Globus pallidus (tissue), 1 donor: ENCODE measurements around the gene RAET1L.
"Not testable (repeated sequence)": the region's sequence is repeated elsewhere in the genome, so short reads cannot be mapped to it uniquely, and the experiment has no call there.

ENCODE experiments used
- DNase-seq: peaks from one replicate; pipeline ENCODE4 v3.0.0-alpha.2; 2015; ENCODE audit warnings: low spot score

RAET1L gene

DNA sequence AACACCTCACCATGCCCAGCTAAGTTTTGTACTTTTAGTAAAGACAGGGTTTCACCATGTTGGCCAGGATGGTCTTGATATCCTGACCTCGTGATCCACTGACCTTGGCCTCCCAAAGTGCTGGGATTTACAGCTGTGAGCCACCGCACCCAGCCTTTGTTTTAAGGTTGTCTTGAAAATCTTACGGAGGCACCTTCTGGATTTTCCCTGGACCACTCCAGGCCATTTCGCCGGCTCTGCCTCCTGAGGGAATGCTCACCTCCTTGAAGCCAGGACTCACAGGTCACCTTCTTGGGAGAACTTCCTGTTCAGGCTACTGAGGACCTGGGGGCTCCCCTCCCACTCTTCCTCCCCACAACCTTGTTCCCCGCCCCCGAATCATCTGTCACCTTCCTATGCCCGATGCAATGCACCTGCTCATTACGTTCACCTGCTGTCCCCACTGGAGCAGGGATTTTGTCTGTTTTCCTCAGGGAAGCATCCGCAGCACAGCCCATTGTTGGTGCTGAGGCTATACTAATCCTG, 19.4 kb upstream of the RAET1L start:
- no peak for DNase-seq

DNA sequence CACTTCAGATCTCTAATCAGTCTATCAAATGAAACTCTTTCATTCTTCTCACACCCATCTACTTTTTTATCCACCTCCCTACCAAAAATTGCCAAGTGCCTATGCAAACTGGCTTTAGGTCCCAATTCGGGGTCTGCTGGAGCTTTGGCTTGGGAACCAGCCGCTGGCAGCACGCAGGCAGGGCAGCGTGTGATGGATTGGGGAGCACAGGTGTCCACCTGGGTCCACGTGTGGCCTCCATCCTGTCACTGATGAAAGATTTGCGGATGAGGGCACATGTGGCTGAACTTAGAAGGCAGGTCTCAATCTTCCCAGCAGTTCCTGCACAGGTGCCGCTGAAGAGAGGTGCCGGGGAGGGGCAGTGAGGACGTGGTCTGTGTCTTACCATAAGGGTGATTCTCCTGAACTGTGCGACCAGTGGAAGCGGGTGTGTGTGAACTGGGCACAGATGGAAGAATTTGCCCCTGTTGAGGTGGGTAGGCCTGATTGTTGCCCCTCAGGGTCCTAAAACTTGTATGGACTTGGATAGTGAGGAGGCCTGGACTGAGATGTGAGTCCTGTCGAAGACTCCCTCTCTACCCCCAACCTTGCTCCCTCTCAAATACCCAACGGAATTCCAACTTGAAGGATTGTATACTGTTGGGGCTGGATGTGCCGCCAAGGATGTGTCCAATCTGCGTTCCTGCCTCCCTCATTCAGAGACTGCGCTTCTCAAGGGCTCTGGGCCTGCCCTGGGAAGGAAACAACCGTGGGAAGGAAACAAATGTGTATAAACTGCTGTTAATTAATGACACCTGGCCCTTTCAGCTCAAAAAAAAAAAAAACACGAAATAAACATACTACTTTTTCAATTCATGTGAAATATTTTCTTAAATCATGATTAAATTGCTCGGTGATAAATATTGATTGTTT, 18.4 kb upstream of the RAET1L start:
- DNase-seq, result no peak

DNA sequence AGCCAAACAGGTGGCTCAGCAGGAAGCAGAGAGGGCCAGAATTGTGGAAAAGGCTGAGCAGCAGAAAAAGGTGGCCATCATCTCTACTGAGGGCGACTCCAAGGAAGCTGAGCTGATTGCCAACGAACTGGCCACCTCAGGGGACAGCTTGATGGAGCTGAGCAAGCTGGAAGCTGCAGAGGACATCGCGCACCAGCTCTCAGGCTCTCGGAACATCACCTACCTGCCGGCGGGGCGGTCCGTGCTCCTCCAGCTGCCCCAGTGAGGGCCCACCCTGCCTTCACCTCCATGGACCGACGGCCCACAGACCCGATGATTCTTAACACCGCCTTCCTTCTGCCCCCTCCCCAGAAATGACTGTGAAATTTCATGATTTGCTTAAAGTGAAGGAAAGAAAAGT, 17.8 kb upstream of the RAET1L start:
- DNase-seq, result no peak

DNA sequence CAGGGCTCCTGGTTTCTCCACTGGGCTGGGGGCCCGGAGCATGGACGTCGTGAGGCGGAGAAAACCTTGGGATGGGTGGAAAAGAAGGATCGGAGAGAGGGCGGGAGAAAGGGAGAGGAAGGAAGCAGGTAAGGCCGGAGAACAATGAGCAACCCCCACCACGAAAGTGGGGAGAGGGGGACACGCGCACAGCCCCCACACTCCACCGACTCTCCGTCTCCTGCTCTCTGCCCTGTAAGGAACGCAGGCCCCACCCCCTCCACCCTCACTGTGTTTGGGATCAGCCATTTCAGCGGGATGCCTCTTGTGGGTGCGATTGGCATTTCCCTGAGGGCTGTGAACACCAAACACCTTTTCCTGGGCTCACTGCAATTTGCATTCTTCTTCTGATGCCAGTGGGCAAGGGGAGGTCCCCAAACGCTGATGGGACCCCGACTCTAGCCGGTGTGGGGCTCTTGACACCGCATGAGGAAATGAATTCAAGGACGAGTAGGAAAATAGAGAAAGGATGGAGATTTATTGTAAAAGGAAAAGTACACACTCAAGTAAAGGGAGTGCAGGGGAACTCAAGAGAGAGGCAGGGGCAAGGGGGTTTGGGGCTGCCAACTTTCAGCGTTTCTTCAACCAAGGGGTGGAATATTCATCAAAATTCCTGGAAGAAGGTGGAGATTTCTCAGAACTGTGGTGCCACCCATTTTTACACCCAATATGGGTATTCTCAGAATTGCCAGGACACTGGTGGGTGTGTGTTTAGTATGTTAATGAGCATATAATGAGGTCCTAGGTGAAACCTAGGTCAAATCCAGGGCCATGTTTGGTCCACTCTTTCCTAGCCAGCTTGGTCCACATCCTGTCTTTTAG, 13.1 kb upstream of the RAET1L start:
- no peak for DNase-seq

GRCh38 chr6:150037526-150038201, 12.3 kb upstream of the RAET1L start:
- no peak for DNase-seq

DNA sequence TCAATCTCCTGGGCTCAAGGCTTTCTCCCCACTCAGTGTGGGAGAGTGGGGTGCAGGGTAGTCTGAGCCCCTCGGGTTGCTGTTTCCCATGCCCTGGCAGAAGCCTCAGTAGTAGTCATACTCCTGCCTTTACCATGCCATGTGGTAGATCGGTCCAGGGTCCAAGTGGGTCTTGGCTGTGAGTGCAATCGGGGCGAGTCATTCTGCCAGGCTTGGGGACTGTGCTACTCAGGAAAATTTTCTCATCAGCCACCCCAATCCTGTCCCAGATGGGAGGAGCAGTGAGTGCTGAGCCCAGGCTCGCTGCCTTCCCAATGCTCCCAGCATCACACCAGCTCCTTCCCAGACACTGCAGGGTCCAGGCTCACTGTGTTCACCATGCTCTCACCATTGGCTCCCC, 10.7 kb upstream of the RAET1L start:
- DNase-seq, result no peak

- no peak for DNase-seq
Measured at GRCh38 chr6:150033207-150033771, 8.0 kb upstream of the RAET1L start.

- DNase-seq, result no peak
Measured at GRCh38 chr6:150032598-150032997, 7.3 kb upstream of the RAET1L start.

DNA sequence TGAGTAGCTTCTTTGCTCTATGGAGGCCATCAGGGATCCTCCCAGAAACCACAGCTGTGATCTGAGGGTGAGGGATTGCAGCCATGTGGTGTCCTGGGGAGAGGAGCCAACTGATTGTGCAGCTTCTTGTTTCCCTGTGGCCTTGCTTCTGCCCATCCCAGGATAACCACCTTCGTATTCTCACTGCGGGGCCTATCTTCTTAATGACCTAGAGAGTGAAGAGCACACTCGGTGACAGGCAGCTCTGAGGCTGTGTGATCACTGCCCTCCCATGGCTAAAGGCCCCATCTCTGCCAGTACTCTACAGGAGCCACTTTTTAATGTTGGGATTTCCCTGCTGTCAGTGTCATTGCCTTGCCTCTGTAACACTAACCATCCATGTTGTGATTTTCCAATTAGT, 5.3 kb upstream of the RAET1L start:
- DNase-seq, result no peak

DNA sequence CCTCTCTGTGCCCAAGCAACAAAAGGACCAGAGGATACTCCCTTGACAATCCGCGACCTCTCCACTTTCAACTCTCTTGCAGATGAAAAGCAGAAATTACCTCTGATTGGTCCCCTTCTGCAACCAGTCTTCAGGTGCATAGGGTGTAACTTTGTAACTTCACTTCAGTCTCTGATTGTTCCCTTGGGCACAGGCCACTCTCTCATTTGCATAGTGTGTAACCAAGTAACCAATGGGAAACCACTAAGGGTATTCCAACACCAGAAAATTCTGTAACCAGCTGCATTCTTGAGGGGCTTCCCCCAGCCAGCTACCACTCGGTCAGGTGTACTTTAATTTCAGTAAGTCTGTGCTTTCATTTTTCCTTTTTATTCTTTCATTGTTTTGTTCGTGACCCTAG, 4.4 kb upstream of the RAET1L start:
- DNase-seq, result no peak

- no peak for DNase-seq
Measured at GRCh38 chr6:150029276-150029675, 3.9 kb upstream of the RAET1L start.

- DNase-seq, result no peak
Measured at GRCh38 chr6:150028799-150029198, 3.5 kb upstream of the RAET1L start.

DNA sequence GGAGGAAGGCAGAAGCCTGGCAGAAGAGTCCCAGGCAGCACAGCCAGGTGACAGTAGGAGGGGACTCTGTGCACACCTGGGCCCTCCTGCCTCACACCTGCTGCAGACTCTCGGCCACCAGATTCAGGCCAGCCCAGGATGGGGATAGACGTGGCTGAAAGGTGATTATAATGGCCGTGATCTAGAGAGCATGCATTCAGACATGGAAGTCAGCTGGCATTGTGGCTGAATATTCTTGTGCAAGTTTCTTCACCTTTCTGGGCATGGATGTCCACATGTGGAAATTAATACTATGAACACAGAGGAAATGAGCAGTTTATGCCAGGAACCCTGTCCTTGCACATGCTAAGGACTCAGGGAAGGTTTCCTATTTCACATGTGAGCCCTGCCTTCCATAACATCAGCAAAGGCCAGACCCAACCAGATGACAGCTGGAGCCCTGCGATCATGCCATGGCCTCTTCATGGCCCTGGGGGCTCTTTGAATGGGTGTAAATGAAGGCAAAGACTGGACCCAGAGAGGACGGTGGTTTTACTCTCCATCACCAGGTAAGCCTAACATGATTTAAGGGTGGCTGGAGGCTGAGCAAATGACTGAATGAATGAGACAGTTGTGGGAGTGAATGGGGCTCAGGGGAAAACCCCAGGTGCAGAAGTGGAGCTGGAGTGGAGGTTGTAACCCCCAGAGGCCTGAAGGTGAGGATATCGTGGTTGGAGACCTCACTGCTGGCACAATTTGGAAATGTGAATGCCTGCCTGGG, 2.7 kb upstream of the RAET1L start:
- DNase-seq, result no peak

DNA sequence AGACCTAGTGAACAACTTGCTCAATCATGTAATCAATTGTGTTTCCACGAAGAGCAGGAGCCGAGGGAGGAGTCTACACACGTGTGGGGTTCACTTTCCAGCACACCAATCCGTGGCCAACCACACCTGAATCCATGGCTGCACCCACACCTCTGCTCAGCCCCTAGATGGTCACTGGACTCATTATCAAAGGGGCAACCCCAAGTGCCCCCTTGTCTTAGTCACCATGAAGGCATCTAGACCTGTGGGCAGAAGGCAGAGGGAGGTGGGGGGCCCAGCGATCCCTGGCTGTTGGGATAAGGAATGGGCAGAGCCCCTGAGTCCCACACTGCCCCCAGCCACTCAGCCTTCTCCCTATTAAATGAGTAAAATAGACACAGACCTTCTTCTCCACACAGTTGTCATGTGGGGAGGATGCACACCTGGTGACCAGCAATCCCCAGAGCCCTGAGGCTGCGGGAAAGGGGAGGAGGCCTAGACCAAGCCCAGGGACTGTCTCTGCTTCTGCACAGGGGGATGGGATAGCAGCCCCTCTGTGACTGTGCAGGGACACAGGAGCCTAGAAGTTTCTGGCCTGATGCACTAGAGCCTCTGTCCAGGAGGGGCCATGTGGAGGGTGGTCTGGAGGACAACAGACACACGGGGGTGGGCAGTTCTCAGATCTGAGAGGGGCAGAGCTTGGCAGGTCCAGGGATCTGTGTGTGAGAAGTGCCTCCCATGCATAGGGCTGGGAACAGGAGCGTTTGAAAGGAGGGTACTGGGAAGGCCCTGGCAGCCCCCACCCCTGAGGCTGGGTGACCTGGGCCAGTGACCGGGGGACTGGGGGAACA, 1.9 kb upstream of the RAET1L start:
- DNase-seq, result no peak

- DNase-seq, result no peak
Measured at GRCh38 chr6:150024646-150025155, 631 bp downstream of the RAET1L start.

DNA sequence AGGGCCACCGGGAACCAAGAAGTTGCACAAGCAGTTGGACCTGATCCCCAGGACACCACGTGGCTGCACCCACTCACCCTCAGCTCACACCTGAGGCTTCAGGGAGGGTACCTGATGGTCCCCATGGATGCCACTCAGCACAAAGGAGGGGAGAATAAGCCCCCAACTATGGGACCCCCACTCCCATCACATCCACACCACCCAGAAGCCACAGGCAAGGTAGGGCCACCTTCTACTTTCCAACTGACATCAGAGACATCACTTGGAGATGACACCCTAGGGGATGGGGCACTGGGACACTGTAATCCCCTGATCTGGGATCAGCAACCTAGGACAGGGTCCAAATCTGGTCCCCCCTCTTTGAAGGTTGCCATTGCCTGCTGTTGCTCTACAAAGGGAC, 1.3 kb downstream of the RAET1L start:
- DNase-seq, result not testable (repeated sequence)

DNA sequence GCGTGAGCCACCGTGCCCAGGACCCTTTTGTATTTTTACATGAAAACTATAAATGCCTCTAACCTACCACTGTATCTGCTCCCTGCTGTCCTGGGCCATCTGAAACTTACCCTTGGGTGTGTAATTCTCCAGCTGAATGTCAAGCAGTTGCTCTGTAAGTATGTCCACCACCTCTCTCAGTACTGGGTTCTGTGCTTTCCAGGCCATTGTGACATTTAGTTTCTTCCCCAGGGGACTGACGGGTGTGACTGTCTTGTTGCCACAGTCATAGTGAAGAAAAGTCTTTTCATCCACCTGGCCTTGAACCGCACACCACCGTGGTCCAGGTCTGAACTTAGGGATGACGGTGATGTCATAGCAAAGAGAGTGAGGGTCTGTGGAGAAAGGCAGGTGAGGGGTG, 3.5 kb downstream of the RAET1L start:
- not testable (repeated sequence) for DNase-seq

DNA sequence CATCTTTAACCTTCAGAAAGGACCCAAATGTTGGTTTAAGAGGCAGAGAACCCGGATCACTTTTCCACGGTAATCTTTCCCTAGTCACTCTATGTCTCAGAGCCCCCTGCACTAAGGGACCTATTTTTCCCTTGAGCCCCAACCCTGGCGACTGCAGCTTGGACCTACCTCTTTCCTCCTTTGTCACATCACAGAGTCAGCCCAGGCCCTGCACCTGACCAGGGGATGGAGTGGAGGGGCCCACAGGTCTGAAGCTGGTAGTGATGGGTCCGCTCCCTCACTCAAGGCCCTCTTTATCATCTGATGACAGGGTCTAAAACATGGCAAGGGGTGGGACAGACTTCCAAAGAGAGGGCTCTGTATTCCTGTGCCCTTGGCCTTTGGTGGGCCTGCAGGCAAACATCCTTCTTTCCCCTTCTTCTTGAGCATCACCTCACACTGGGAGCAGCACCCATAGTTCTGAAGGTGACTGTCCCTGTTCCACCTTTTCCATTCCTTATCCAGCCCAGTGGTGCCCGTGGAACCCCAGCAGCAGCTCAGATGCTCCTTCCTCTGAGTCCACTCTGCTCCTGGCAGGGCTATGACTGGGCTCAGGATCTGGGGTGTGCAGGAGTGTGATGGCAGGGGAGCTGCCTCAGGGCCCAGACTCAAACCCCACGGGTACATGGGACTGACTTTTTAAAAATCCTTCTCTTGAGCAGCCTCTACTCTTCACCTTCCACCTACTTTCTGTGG, 6.3 kb downstream of the RAET1L start:
- DNase-seq, result no peak

GRCh38 chr6:150017186-150017521, 8.2 kb downstream of the RAET1L start:
- not testable (repeated sequence) for DNase-seq
